Fibroblast of skin of left biceps (primary cell): Measurements from ENCODE around the gene CD274.
A peak's percentile ranks its signal among the peaks of the same experiment; 100 is the strongest.
"Not testable (repeated sequence)": the region's sequence is repeated elsewhere in the genome, so short reads cannot be mapped to it uniquely, and the experiment has no call there.

Experiments
- DNase-seq, 2 experiments: peaks; one replicate each; pipeline ENCODE4 v3.0.0-alpha.2; 2013; ENCODE audit warnings: low read depth in 2 of 2

Gene CD274

GRCh38 chr9:5450359-5451091 lies at the start of gene CD274:
TSS of gene CD274 (plus strand) at chr9:5450542. CDS start at chr9:5456114, 5,572 bp downstream.
- DNase-seq, result peak; percentile 49 to 54

GRCh38 chr9:5402217-5402616 lies 48.1 kb upstream of the CD274 start:
- no peak for DNase-seq

DNA sequence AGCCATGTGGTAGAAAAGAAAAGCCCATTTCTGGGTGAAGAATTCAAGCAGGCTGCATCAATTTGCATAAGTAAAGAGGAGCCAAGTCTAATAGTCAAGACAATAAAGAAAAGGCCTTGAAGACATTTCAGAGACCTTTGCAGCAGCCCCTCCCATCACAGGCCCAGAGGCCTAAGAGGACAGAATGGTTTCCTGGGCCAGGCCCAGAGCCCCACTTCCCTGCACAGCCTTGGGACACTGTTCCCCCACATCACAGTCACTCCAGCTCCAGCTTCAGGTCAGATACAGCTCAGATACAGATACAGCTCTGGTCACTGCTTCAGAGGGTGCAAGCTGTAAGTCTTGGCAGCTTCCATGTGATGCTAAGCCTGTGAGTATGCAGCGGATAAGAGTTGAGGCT lies 41.7 kb upstream of the CD274 start:
- DNase-seq, result no peak

DNA sequence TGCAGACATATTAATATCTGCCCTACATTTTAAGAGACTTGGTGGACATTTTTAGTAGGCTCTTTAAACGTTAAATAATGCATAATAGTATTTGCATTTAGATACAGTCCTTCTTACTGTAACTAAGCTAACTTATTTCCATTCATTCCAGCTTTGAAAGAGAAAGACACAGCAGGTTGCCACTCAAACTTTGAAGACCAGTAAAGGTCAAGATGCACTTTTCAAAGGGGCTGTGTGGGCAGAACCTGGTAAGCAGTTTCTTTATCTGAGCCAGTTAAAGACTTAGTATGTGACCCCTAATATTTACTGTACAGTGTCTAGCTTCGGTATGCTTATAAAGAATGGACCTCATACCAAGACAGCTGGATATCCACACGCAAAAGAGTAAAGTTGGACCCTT lies 33.4 kb upstream of the CD274 start:
- DNase-seq, result no peak

DNA sequence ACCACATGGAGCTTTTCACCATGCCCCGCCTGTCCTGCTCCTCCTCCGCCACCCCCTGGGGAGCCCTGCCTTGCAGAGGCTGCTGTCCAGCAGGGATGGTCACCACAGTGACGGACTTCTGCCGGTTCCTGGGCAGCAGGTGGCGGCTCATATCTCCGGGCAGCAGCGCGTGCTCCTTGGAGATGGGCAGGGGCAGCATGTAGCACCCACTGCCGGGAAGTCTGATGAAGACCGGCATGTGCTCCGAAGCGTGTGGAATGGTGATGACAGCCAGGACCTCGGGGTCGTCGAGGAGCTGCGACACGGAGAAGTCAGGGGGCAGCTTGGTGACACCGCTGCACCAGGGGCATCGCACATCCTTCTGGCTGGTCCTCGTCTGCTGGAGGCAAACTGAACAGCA lies 31.9 kb upstream of the CD274 start:
- no peak for DNase-seq

GRCh38 chr9:5419987-5420386 lies 30.4 kb upstream of the CD274 start:
- DNase-seq, result no peak

DNA sequence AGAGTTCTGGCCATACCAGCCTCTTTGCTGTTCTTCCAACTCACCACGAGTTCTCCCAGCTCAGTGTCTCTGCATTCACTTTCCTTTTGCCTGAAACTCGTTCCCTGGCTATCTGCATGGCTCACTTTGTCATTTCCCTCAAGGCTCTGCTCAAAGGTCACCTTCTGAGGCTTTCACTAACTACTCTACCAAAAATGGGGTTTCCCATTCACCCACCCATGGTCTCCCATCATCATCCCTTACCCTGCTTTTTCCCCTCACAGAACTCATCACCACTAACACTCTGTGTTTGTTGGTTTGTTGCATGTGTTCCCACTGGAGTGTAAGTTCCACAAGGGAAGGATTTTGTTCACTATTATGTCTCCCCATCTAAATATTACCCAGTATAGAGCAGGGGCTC lies 29.2 kb upstream of the CD274 start:
- DNase-seq, result no peak

GRCh38 chr9:5422276-5422675 lies 28.1 kb upstream of the CD274 start:
- DNase-seq, result no peak

- no peak for DNase-seq
Observed at GRCh38 chr9:5425006-5425628, 25.2 kb upstream of the CD274 start.

DNA sequence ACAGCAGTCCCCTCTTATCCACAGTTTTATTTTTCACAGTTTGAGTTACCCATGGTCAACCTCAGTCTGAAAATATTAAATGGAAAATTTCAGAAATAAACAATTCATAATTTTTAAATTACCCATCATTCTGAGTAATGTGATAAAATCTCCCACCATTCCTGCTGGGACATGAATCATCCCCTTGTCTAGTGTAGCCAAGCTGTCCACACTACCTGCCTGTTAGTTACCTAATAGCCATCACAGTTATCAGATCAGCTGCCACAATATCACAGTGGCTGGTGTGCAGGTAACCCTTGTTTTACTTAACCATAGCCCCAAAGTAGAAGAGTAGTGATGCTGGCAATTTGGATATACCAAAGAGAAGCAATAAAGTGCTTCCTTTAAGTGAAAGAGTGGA lies 23.3 kb upstream of the CD274 start:
- no peak for DNase-seq

DNA sequence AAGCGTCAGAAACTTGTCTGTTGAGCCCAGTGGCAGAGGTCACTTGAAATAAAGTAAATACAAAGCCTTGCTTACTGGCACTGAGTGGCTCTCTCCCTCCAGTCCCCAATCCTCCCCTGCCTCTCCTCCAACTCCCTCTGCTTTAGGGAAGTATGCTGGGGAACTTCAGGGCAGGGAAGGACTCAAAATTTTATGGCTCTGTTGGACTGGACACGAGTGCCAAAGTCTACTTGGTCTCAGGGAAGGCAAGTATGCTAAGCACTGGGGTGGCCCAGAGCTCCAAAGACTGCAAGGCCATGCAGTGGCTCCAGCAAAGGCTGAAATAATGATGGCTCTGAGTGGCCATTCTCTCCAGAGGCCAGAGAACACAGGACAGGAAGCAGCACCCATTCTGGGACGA lies 22.2 kb upstream of the CD274 start:
- DNase-seq, result no peak

GRCh38 chr9:5428794-5429528 lies 21.4 kb upstream of the CD274 start:
- DNase-seq, result no peak

DNA sequence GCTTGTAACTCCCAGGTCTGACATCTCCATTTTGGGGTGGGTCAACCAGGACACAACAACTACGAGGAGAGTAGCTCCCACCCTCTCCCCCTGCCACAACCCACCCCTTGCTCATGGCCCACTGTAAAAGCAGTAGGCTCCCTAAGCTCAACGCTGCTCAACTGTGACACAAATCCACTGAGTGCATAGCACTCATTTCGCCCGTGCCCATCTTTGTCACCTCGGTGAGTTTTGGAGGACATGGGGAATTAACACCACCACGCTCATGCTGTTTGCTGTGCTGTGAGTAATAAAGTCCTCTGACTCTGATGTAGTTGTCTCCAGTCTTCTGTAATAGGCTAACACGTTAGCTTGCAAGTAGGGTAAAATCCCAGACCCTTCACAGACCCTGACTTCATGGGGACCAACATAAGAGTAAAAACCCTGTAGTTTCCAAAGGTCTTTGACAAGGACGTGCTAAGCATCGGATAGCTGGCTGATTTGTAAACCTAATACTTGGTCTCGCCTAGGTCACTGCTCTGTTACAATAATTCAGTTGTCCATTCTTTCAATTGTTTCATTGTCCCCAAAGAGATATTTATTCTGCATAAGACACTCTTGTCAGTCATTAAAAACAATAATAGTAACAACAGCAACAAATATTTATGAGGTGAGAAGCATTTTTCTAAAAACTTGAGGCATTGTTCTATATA lies 20.3 kb upstream of the CD274 start:
- DNase-seq, result no peak

- DNase-seq, result no peak
Observed at GRCh38 chr9:5430912-5431311, 19.4 kb upstream of the CD274 start.

DNA sequence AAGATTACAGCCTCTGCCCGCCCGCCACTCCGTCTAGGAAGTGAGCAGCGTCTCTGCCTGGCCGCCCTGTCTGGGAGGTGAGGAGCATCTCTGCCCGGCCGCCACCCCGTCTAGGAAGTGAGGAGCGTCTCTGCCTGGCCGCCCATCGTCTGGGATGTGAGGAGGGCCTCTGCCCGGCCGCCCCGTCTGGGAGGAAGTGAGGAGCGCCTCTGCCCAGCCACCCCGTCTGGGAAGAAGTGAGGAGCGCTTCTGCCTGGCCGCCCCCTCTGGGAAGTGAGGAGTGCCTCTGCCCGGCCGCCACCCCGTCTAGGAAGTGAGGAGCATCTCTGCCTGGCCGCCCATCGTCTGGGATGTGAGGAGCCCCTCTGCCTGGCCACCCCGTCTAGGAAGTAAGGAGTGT lies 17.5 kb upstream of the CD274 start:
- not testable (repeated sequence) for DNase-seq

DNA sequence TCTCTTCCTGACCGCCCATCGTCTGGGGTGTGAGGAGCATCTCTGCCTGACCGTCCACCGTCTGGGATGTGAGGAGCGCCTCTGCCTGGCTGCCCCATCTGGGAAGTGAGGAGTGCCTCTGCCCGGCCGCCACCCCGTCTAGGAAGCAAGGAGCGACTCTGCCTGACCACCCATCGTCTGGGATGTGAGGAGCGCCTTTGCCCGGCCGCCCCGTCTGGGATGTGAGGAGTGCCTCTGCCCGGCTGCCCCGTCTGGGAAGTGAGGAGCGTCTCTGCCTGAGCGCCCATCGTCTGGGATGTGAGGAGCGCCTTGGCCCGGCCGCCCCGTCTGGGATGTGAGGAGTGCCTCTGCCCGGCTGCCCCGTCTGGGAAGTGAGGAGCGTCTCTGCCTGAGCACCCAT lies 17.0 kb upstream of the CD274 start:
- DNase-seq, result not testable (repeated sequence)

DNA sequence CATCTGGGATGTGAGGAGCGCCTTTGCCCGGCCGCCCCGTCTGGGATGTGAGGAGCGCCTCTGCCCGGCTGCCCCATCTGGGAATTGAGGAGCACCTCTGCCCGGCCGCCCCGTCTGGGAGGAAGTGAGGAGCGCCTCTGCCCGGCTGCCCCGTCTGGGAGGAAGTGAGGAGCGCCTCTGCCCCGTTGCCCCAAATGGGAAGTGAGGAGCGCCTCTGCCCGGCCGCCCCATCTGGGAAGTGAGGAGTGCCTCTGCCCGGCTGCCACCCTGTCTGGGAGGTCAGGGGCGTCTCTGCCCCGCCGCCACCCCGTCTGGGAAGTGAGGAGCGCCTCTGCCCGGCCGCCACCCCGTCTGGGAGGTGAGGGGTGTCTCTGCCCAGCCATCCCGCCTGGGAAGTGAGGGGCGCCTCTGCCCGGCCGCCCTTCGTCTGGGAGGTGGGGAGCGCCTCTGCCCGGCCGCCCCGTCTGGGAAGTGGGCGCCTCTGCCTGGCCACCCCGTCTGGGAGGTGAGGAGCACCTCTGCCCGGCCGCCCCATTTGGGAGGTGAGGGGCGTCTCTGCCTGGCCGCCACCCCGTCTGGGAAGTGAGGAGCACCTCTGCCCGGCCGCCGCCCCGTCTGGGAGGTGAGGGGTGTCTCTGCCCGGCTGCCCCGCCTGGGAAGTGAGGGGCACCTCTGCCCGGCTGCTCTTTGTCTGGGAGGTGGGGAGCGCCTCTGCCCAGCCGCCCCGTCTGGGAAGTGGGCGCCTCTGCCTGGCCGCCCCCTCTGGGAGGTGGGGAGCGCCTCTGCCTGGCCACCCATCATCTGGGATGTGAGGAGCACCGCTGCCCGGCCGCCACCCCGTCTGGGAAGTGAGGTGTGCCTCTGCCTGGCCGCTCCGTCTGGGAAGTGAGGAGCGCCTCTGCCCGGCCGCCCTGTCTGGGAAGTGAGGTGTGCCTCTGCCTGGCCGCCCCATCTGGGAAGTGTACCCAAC lies 16.2 kb upstream of the CD274 start:
- not testable (repeated sequence) for DNase-seq

- no peak for DNase-seq
Observed at GRCh38 chr9:5435912-5436311, 14.4 kb upstream of the CD274 start.

GRCh38 chr9:5436441-5436840 lies 13.9 kb upstream of the CD274 start:
- DNase-seq, result no peak

DNA sequence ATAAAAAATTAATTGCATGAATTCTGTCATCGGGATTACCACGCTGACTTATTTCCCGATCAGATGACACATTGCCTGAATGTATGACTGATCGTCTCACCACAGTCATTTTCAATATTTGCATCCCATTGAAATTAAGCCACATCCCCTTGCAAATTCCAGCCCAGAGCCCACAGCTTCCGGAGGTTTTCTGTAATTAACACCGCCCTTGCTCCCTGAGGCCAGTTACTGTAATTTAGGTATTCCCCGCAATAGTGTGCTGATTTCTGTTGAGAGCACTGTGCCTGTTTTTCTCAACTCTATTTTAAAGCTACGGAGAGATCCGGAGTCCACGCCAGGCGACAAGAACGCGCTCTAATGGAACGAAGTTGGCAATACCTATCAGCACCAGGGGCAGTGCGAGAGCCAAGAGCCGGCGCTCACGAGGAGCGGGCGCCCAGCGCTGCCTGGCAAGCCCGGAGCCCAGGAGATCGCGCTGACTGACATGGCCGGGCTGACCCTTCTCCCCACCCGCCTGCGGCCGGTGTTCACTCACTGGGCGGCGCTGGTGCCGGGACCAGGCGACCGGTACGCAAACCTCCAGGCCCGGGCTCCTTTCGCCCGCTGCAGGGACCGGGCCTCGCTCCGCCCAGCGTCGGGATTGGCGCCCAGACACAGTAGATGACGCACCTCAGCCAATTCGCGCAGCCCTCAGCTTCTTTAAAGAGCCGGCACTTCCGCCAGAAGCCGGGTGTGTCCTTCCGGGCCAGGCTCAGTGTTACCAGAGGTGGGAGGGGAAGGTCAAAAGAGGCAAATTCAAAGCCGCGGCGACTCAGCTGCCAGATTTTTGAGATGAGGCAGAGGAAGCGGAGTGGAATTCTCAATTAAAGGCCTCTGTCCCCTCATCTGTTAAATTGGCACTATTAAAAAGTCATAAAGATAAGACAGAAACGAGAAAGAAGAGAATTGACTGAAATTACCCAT lies 12.8 kb upstream of the CD274 start, which contains the start of gene PLGRKT:
TSS of gene PLGRKT (minus strand) at position 672 of the 963 bp plus-strand sequence. CDS start 5,948 bp downstream, outside the sequence.
- DNase-seq, result peak; percentile 69 to 77
